Mesendoderm (in vitro differentiated cells): Measurements from ENCODE around the gene PITPNM1.
"Not testable (repeated sequence)": the region's sequence is repeated elsewhere in the genome, so short reads cannot be mapped to it uniquely, and the experiment has no call there.

Source experiments
- DNase-seq: peaks from one replicate; pipeline ENCODE4 v3.0.0; 2013
- H2AK5ac ChIP-seq: 2 replicates; pipeline ENCODE4 v1.6.1; 2013; ENCODE audit warnings: low read length, inconsistent platforms
- H2BK120ac ChIP-seq: 2 replicates; pipeline ENCODE4 v1.6.1; 2013; ENCODE audit warnings: low read depth, mild to moderate bottlenecking, low read length, moderate library complexity, mixed read lengths
- H2BK15ac ChIP-seq: replicated peaks from 2 replicates; pipeline ENCODE4 v1.6.1; 2013; ENCODE audit warnings: low read depth, mild to moderate bottlenecking, moderate library complexity
- H2BK5ac ChIP-seq: 2 replicates; pipeline ENCODE4 v1.6.1; 2013; ENCODE audit warnings: low read length, inconsistent platforms
- H3K18ac ChIP-seq: 2 replicates; pipeline ENCODE4 v1.6.1; 2013; ENCODE audit warnings: mild to moderate bottlenecking, low read length, mixed read lengths
- H3K23ac ChIP-seq: one replicate; pipeline ENCODE4 v1.6.1; 2013; ENCODE audit warnings: low read length
- H3K27ac ChIP-seq: 2 replicates; pipeline ENCODE4 v1.5.1; 2013; ENCODE audit warnings: low read depth, mild to moderate bottlenecking, inconsistent platforms, low read length, moderate library complexity
- H3K27me3 ChIP-seq: 2 replicates; pipeline ENCODE4 v1.6.1; 2013; ENCODE audit warnings: low read length, control low read depth, mild to moderate bottlenecking, inconsistent platforms; ENCODE audit not compliant: insufficient read depth, poor library complexity
- H3K36me3 ChIP-seq: 2 replicates; pipeline ENCODE4 v1.6.1; 2013; ENCODE audit warnings: low read length, inconsistent platforms; ENCODE audit not compliant: control insufficient read depth, insufficient read depth
- H3K4ac ChIP-seq: one replicate; pipeline ENCODE4 v1.6.1; 2013; ENCODE audit warnings: low read depth, mild to moderate bottlenecking, low read length, moderate library complexity
- H3K4me1 ChIP-seq: 2 replicates; pipeline ENCODE4 v1.6.1; 2013; ENCODE audit warnings: low read depth, low read length, inconsistent platforms; ENCODE audit not compliant: control insufficient read depth
- H3K4me2 ChIP-seq: 2 replicates; pipeline ENCODE4 v1.6.1; 2013; ENCODE audit warnings: low read length
- H3K4me3 ChIP-seq: 2 replicates; pipeline ENCODE4 v1.5.1; 2013; ENCODE audit warnings: mild to moderate bottlenecking, low read length
- H3K56ac ChIP-seq: one replicate; pipeline ENCODE4 v1.6.1; 2013; ENCODE audit warnings: low read length
- H3K79me1 ChIP-seq: 2 replicates; pipeline ENCODE4 v1.6.1; 2013; ENCODE audit warnings: low read length, inconsistent platforms
- H3K79me2 ChIP-seq: 2 replicates; pipeline ENCODE4 v1.6.1; 2013; ENCODE audit warnings: mild to moderate bottlenecking, low read length; ENCODE audit not compliant: control insufficient read depth, insufficient read depth
- H3K9ac ChIP-seq: 2 replicates; pipeline ENCODE4 v1.6.1; 2013; ENCODE audit warnings: low read length, inconsistent platforms
- H4K5ac ChIP-seq: one replicate; pipeline ENCODE4 v1.6.1; 2013; ENCODE audit warnings: low read length
- H4K8ac ChIP-seq: one replicate; pipeline ENCODE4 v1.6.1; 2013; ENCODE audit warnings: low read depth, mild to moderate bottlenecking, control low read depth, low read length, moderate library complexity
- WGBS: extraction: QIAGEN DNeasy Blood & Tissue Kit; methylation state at CpG from one replicate; pipeline ENCODE4 v1.1.7; 2013; ENCODE audit warnings: low lambda C conversion rate, missing lambda C conversion rate; ENCODE audit not compliant: insufficient coverage; ENCODE audit errors: extremely low coverage; 5-methylcytosine and 5-hydroxymethylcytosine counted together

Gene PITPNM1

DNA sequence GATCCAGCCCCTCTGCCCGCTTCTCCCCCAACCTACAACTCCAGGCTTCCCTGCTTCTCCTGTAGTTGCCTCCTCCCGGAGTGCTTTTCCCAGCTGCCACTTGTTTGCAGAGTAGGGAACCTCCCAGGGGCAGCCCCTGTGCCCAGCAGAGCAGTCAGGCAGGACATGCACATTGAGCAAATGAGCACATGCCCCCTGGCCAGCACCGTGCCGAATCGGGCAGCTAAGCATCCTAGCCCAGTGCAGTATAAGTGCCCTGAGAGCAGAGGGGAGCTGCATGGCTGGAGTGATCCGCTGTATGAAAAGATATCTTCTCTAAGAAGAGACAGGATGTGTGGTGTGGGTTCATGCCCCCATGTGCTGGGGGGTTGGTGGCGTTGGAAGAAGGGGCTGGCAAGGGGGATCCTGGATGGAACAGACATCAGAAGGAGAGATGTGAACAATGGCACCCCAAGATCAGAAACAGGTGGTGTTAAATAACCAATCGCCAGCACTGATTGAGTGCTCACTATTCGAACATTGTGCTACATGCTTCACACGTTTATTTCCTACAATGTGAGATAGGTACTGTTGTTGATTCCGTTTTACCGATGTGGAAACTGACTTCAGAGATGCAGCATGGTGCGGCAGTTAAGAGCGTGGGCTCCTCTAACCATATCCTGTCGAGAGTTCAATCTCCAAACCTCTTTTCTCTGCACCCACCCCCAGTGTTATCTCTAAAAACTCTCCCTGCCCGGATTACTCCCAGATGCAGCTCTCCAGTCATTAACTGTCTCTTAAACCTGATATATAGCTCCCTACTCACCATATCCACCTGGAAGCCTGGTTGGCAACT, 21.1 kb downstream of the PITPNM1 start:
- no peak overlapping the region for H3K18ac ChIP-seq
- no peak overlapping the region for H3K4me2 ChIP-seq
- no peak overlapping the region for H4K5ac ChIP-seq
- no CpG with 5 or more reads among the region's 16 CpGs for WGBS
- H2BK120ac ChIP-seq: no peak overlapping the region
- H2BK5ac ChIP-seq: no peak overlapping the region
- no peak overlapping the region for H2AK5ac ChIP-seq
- H3K9ac ChIP-seq: no peak overlapping the region
- H3K4me3 ChIP-seq: no peak overlapping the region
- no peak for DNase-seq
- H3K36me3 ChIP-seq: no peaks in the 10 kb centered on the region
- H3K56ac ChIP-seq: no peak overlapping the region
- H3K27ac ChIP-seq: no peak overlapping the region
- H3K79me2 ChIP-seq: no peaks in the 10 kb centered on the region
- no peak overlapping the region for H2BK15ac ChIP-seq
- H3K79me1 ChIP-seq: peaks cover 1% of the 10 kb centered on the region
- H4K8ac ChIP-seq: no peak overlapping the region
- H3K4ac ChIP-seq: no peak overlapping the region
- H3K23ac ChIP-seq: no peak overlapping the region
- no peaks in the 10 kb centered on the region for H3K27me3 ChIP-seq
- H3K4me1 ChIP-seq: no peaks in the 10 kb centered on the region

GRCh38 chr11:67482827-67483798, 22.1 kb downstream of the PITPNM1 start, which contains the start of gene AIP:
Gene AIP (plus strand): TSS chr11:67483026. CDS start chr11:67483159, 133 bp downstream.
- no peak within 1 kb of the TSS for H3K4ac ChIP-seq
- no peak within 1 kb of the TSS for H3K18ac ChIP-seq
- no peaks in the 10 kb centered on the region for H3K27me3 ChIP-seq
- no peak within 1 kb of the TSS for H2BK120ac ChIP-seq
- peak within 1 kb of the TSS; percentile 56 for H3K4me3 ChIP-seq
- no CpG with 5 or more reads among the region's 60 CpGs for WGBS
- no peak within 1 kb of the TSS for H3K27ac ChIP-seq
- no peaks in the 10 kb centered on the region for H3K79me2 ChIP-seq
- no peak within 1 kb of the TSS for H4K5ac ChIP-seq
- no peak within 1 kb of the TSS for H2BK15ac ChIP-seq
- H3K4me2 ChIP-seq: peak within 1 kb of the TSS; percentile 62
- H3K36me3 ChIP-seq: no peaks in the 10 kb centered on the region
- no peak within 1 kb of the TSS for H4K8ac ChIP-seq
- H3K9ac ChIP-seq: peak within 1 kb of the TSS; percentile 76
- no peak within 1 kb of the TSS for H3K23ac ChIP-seq
- peak within 1 kb of the TSS; percentile 90 for H3K56ac ChIP-seq
- H3K79me1 ChIP-seq: peaks cover 1% of the 10 kb centered on the region
- DNase-seq: peak; percentile 99
- H3K4me1 ChIP-seq: no peaks in the 10 kb centered on the region
- no peak within 1 kb of the TSS for H2AK5ac ChIP-seq
- H2BK5ac ChIP-seq: no peak within 1 kb of the TSS

DNA sequence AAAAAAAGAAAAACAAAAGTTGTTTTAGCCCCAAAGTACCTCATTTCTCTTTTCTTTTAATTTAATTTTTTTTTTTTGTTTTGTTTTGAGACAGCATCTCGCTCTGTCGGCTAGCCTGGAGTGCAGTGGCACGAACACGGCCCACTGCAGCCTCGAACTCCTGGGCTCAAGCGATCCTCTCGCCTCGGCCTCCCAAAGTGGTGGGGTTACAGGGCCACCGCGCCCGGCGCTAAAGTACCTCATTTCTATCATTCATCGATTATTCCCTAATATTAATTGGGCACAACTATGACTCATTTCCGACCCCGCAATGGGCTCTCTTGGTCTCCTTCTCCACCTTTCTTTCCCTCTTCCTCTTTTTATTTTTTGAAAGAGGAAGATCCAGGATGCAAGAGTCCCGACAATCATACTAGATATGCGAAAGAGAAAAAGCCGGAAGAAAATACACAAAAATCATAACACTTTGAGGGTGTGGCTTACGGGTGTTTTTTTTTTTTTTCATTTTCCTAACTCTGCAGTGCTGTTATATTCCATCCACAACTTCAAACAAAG, 22.8 kb downstream of the PITPNM1 start:
- Histone ChIP-seq H3K27ac (no peak overlapping the region), H2BK120ac (no peak overlapping the region), H3K23ac (no peak overlapping the region), H3K79me1 (peaks cover 1% of the 10 kb centered on the region), H3K36me3 (no peaks in the 10 kb centered on the region), H3K56ac (peak overlapping the region; percentile 76), H3K9ac (peak overlapping the region; percentile 59), H4K8ac (no peak overlapping the region), H4K5ac (no peak overlapping the region), H2AK5ac (no peak overlapping the region), H2BK5ac (no peak overlapping the region), H3K4me2 (peak overlapping the region; percentile 62), H3K18ac (no peak overlapping the region), H3K79me2 (no peaks in the 10 kb centered on the region), H3K4me3 (no peak overlapping the region), H3K4ac (no peak overlapping the region), H3K4me1 (no peaks in the 10 kb centered on the region), H2BK15ac (no peak overlapping the region), H3K27me3 (no peaks in the 10 kb centered on the region)
- no peak for DNase-seq
- no CpG with 5 or more reads among the region's 19 CpGs for WGBS

DNA sequence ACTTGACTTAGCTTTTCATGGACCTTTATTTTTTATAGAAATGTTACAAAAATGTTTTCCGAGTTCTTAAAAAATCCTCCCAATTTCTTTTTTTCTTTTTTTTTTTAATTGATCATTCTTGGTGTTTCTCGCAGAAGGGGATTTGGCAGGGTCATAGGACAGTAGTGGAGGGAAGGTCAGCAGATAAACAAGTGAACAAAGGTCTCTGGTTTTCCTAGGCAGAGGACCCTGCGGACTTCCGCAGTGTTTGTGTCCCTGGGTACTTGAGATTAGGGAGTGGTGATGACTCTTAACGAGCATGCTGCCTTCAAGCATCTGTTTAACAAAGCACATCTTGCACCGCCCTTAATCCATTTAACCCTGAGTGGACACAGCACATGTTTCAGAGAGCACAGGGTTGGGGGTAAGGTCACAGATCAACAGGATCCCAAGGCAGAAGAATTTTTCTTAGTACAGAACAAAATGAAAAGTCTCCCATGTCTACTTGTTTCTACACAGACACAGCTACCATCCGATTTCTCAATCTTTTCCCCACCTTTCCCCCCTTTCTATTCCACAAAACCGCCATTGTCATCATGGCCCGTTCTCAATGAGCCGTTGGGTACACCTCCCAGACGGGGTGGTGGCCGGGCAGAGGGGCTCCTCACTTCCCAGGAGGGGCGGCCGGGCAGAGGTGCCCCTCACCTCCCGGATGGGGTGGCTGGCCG, 27.7 kb downstream of the PITPNM1 start:
- DNase-seq, H3K27me3 ChIP-seq, H3K4me2 ChIP-seq, H3K4ac ChIP-seq, H3K18ac ChIP-seq, H3K9ac ChIP-seq, H2BK5ac ChIP-seq, H3K79me2 ChIP-seq, H4K8ac ChIP-seq, H3K27ac ChIP-seq, H3K79me1 ChIP-seq, H3K4me3 ChIP-seq, H3K36me3 ChIP-seq, H4K5ac ChIP-seq, H3K23ac ChIP-seq, H2AK5ac ChIP-seq, H3K56ac ChIP-seq, H2BK15ac ChIP-seq, H2BK120ac ChIP-seq, H3K4me1 ChIP-seq: not testable (repeated sequence)
- no CpG with 5 or more reads among the region's 16 CpGs for WGBS

GRCh38 chr11:67476692-67477091, 28.5 kb downstream of the PITPNM1 start:
- H3K27ac ChIP-seq, H3K56ac ChIP-seq: not testable (repeated sequence)
- no CpG with 5 or more reads among the region's 10 CpGs for WGBS

More at GRCh38 chr11:67476692-67477091, 28.5 kb downstream of the PITPNM1 start:
- H3K4ac ChIP-seq, H4K8ac ChIP-seq, DNase-seq, H3K9ac ChIP-seq, H3K4me2 ChIP-seq, H3K79me2 ChIP-seq, H3K4me3 ChIP-seq, H3K4me1 ChIP-seq, H3K27me3 ChIP-seq, H2BK120ac ChIP-seq, H3K23ac ChIP-seq, H4K5ac ChIP-seq, H2BK5ac ChIP-seq, H2AK5ac ChIP-seq, H2BK15ac ChIP-seq, H3K36me3 ChIP-seq, H3K18ac ChIP-seq, H3K79me1 ChIP-seq: not testable (repeated sequence)
